Liver (tissue), 9 donors: Measurements from ENCODE around the gene MFNG. TPM values are rescaled to one million over a fixed set of nuclear protein-coding genes. Genes with fewer than 3 reads are reported as not detected.

Experiments used
- DNase-seq: peaks from one replicate; pipeline ENCODE4 v3.0.0-alpha.2; 2017; ENCODE audit warnings: low spot score
- H3K27ac ChIP-seq, 2 donors: one replicate each; pipeline ENCODE4 v1.7.0; 2013; ENCODE audit warnings: inconsistent platforms in 2 of 2, low read length in 2 of 2, control low read depth in 1 of 2, low read depth in 1 of 2, mild to moderate bottlenecking in 1 of 2
- H3K27me3 ChIP-seq, 4 donors: one replicate each; pipeline versions ENCODE4 v1.6.1 to v1.7.0; 2013; ENCODE audit warnings: low read length in 3 of 4, inconsistent platforms in 1 of 4, mild to moderate bottlenecking in 1 of 4, moderate library complexity in 1 of 4; ENCODE audit not compliant: control insufficient read depth in 4 of 4, insufficient read depth in 4 of 4
- H3K36me3 ChIP-seq, 4 donors: one replicate each; pipeline versions ENCODE4 v1.6.1 to v1.7.0; 2013; ENCODE audit warnings: low read length in 3 of 4, mild to moderate bottlenecking in 3 of 4, low read depth in 1 of 4, moderate library complexity in 1 of 4; ENCODE audit not compliant: control insufficient read depth in 4 of 4, insufficient read depth in 3 of 4
- H3K4me1 ChIP-seq, 4 donors: one replicate each; pipeline versions ENCODE4 v1.6.1 to v1.7.0; 2013; ENCODE audit warnings: low read length in 3 of 4, mild to moderate bottlenecking in 3 of 4, moderate library complexity in 1 of 4; ENCODE audit not compliant: control insufficient read depth in 4 of 4, insufficient read depth in 4 of 4
- H3K4me3 ChIP-seq, 3 donors: one replicate each; pipeline versions ENCODE4 v1.6.1 to v1.7.0; 2013; ENCODE audit warnings: low read length in 3 of 3, control low read depth in 1 of 3, low read depth in 1 of 3, mild to moderate bottlenecking in 1 of 3
- H3K9ac ChIP-seq, 2 donors: one replicate each; pipeline ENCODE4 v1.7.0; 2013; ENCODE audit warnings: low read length in 2 of 2, mild to moderate bottlenecking in 2 of 2, moderate library complexity in 2 of 2, control low read depth in 1 of 2, low read depth in 1 of 2
- H3K9me3 ChIP-seq, 4 donors: one replicate each; pipeline versions ENCODE4 v1.6.1 to v1.7.0; 2013; ENCODE audit warnings: low read length in 3 of 4; ENCODE audit not compliant: control insufficient read depth in 4 of 4
- CTCF ChIP-seq: fragments of 150-350 bp; IDR thresholded peaks from 2 replicates; pipeline ENCODE4 v1.5.1; 2017; ENCODE audit warnings: improper control_type of control experiment, low read depth, low read length; ENCODE audit not compliant: missing input control
- EGR1 ChIP-seq, 2 donors: IDR thresholded peaks; 2 replicates each; pipeline ENCODE4 v1.6.1; 2016 to 2018; ENCODE audit warnings: antibody characterized with exemption in 2 of 2, low read depth in 2 of 2
- FOXA2 ChIP-seq: IDR thresholded peaks from 2 replicates; pipeline ENCODE4 v1.6.1; 2016; ENCODE audit warnings: antibody characterized with exemption
- GABPA ChIP-seq, 2 donors: IDR thresholded peaks in 1 of 2; conservative IDR thresholded peaks in 1 of 2; 2 replicates each; pipeline ENCODE4 v1.6.1; 2016; ENCODE audit warnings: antibody characterized with exemption in 2 of 2, mild to moderate bottlenecking in 1 of 2, moderate library complexity in 1 of 2
- HNF4A ChIP-seq, 2 donors: conservative IDR thresholded peaks; 2 replicates each; pipeline ENCODE4 v1.6.1; 2016; ENCODE audit warnings: antibody characterized with exemption in 2 of 2, mild to moderate bottlenecking in 2 of 2
- JUND ChIP-seq, 2 donors: IDR thresholded peaks; 2 replicates each; pipeline ENCODE4 v1.6.1; 2016; ENCODE audit warnings: antibody characterized with exemption in 2 of 2
- MAX ChIP-seq: IDR thresholded peaks from 2 replicates; pipeline ENCODE4 v1.6.1; 2016; ENCODE audit warnings: antibody characterized with exemption
- NR2F2 ChIP-seq: IDR thresholded peaks from 2 replicates; pipeline ENCODE4 v1.6.1; 2016; ENCODE audit warnings: antibody characterized with exemption
- REST ChIP-seq: IDR thresholded peaks from 2 replicates; pipeline ENCODE4 v1.6.1; 2016; ENCODE audit warnings: antibody characterized with exemption, mild to moderate bottlenecking
- RXRA ChIP-seq, 2 donors: IDR thresholded peaks; 2 replicates each; pipeline ENCODE4 v1.6.1; 2017 to 2018; ENCODE audit warnings: antibody characterized with exemption in 2 of 2, mild to moderate bottlenecking in 1 of 2
- SP1 ChIP-seq: IDR thresholded peaks from 2 replicates; pipeline ENCODE4 v1.6.1; 2018; ENCODE audit warnings: antibody characterized with exemption, mild to moderate bottlenecking
- TAF1 ChIP-seq: conservative IDR thresholded peaks from 2 replicates; pipeline ENCODE4 v1.6.1; 2016; ENCODE audit warnings: antibody characterized with exemption, mild to moderate bottlenecking
- YY1 ChIP-seq: IDR thresholded peaks from 2 replicates; pipeline ENCODE4 v1.6.1; 2016; ENCODE audit warnings: antibody characterized with exemption, mild to moderate bottlenecking
- ZBTB33 ChIP-seq: IDR thresholded peaks from 2 replicates; pipeline ENCODE4 v1.6.1; 2016; ENCODE audit warnings: antibody characterized with exemption
- WGBS: extraction: QIAGEN DNeasy Blood & Tissue Kit; methylation state at CpG from one replicate; pipeline ENCODE4 v1.1.7; 2013; 5-methylcytosine and 5-hydroxymethylcytosine counted together
- polyA plus RNA-seq, 2 donors: library from polyadenylated mRNA; stranded (reverse) in 1 of 2; unstranded in 1 of 2; fragments of 200-250 nt in 1 of 2; fragments of >200 nt in 1 of 2; fragmentation: Nextera tagmentation in 1 of 2; extraction: Ambion mirVana in 1 of 2; gene quantifications; one replicate each; pipeline versions ENCODE4 v1.2.1 to v1.2.3, GENCODE V29; 2013 to 2015
- total RNA-seq, 2 donors: library from RNA; depleted of rRNA; stranded (reverse); fragments of >200 nt; gene quantifications; one replicate each; pipeline ENCODE4 v1.2.3, GENCODE V29; 2014
- donor health status: healthy.
- donor health status: healthy.
- donor health status: healthy.
- donor health status: healthy.
- donor health status: healthy.

Gene MFNG
- total and polyA plus RNA-seq, 4 donors, result 5.0 to 10.7 (median 7.4) TPM

- no peaks in the 10 kb centered on the region for H3K9me3 ChIP-seq
- no peak overlapping the region for H3K9ac ChIP-seq
- no peak for TF ChIP-seq EGR1 (IDR thresholded peaks at IDR 0.05; ENCODE audit: low read depth in 2 of 2)
- TF ChIP-seq SP1, result no peak
- no peak for TF ChIP-seq JUND (IDR thresholded peaks at IDR 0.05)
- no peak for TF ChIP-seq GABPA (IDR thresholded peaks at IDR 0.05 in 1 of 2, conservative IDR thresholded peaks at IDR 0.05 in 1 of 2)
- TF ChIP-seq MAX, result no peak
- no peak for TF ChIP-seq REST
- TF ChIP-seq HNF4A (conservative IDR thresholded peaks at IDR 0.05), result no peak
- no peak for TF ChIP-seq RXRA (IDR thresholded peaks at IDR 0.05)
- TF ChIP-seq NR2F2, result no peak
- TF ChIP-seq FOXA2, result no peak
- TF ChIP-seq YY1, result no peak
- TF ChIP-seq ZBTB33, result no peak
- no peak for TF ChIP-seq TAF1
- no peaks in the 10 kb centered on the region for H3K27me3 ChIP-seq
- no peak for DNase-seq
- H3K36me3 ChIP-seq, result peaks cover 1 to 15% (median 6%) of the 10 kb centered on the region in 4 donors
- no peak overlapping the region for H3K4me3 ChIP-seq
- H3K27ac ChIP-seq, result no peak overlapping the region
- H3K4me1 ChIP-seq, result peaks cover 0 to 3% (median under 1%) of the 10 kb centered on the region in 4 donors
- 95% methylated on average over 10 of the region's 10 CpGs for WGBS
Observed at GRCh38 chr22:37493979-37494378, 7.8 kb upstream of the MFNG start.

- no peak for DNase-seq
- H3K27me3 ChIP-seq, result no peaks in the 10 kb centered on the region
- H3K27ac ChIP-seq, result no peak overlapping the region
- TF ChIP-seq MAX, result no peak
- TF ChIP-seq CTCF, result peak; percentile 19
- 79% methylated on average over 24 of the region's 24 CpGs for WGBS
- H3K9me3 ChIP-seq, result no peaks in the 10 kb centered on the region
- H3K4me3 ChIP-seq, result no peak overlapping the region
- H3K9ac ChIP-seq, result no peak overlapping the region
- H3K36me3 ChIP-seq, result peaks cover 1 to 15% (median 6%) of the 10 kb centered on the region in 4 donors
- H3K4me1 ChIP-seq, result no peaks in the 10 kb centered on the region
Observed at GRCh38 chr22:37492428-37493344, 6.5 kb upstream of the MFNG start.
